ENCODE results near the gene PAGR1. TPM values are rescaled to one million over a fixed set of nuclear protein-coding genes. Genes with fewer than 3 reads are reported as not detected.

The PAGR1 gene
- total and polyA plus RNA-seq, 9 of the 15 experiments (the other 6 are each of a cell fraction or from before 2014, with no cell fraction given), result 1.4 to 58.2 (median 16.8) TPM

DNA sequence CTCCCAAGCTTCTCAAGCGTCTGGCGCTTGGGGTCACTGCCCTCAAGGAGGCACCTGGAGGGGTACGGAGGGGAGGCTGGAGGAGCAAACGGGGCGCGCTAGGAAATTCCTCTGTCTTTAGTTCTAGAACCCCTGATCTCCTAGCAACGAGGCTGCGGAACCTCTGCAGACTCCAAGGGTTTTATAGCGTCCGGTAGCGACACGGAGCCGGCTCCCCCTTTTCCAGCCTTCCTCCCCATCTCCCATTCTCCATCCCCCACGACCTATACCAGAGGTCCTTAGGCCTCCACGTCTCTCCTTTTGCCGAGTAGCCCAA lies 47.7 kb downstream of the PAGR1 start (continued):
- TF ChIP-seq ZNF212 (CRISPR knock-in tag; IDR thresholded peaks at IDR 0.05) (no peak), ZNF41 (CRISPR knock-in tag; conservative IDR thresholded peaks at IDR 0.05) (no peak), ZNF146 (CRISPR knock-in tag; IDR thresholded peaks at IDR 0.05; ENCODE audit: unreplicated experiment) (no peak), MBD2 (IDR thresholded peaks at IDR 0.05; ENCODE audit: borderline replicate concordance, low read depth) (no peak), REST (IDR thresholded peaks at IDR 0.05; ENCODE audit: borderline replicate concordance) (peak; percentile 37; the same call in 1 of the 2 replicates), REST (CRISPR knock-in tag; IDR thresholded peaks at IDR 0.05; ENCODE audit: low read depth) (no peak), ZNF239 (CRISPR knock-in tag; IDR thresholded peaks at IDR 0.05) (no peak), KLF6 (CRISPR knock-in tag; IDR thresholded peaks at IDR 0.05; ENCODE audit: borderline replicate concordance) (no peak), MTA2 (IDR thresholded peaks at IDR 0.05; ENCODE audit: low read depth) (no peak), ZNF764 (CRISPR knock-in tag; IDR thresholded peaks at IDR 0.05; ENCODE audit: low read depth) (no peak), ATF1 (CRISPR knock-in tag; IDR thresholded peaks at IDR 0.05) (no peak; the same call in 1 of the 2 replicates), ATF1 (tag; IDR thresholded peaks at IDR 0.05) (peak; percentile 87), PTRF (tag; IDR thresholded peaks at IDR 0.05) (no peak), ZFP30 (CRISPR knock-in tag; IDR thresholded peaks at IDR 0.05; ENCODE audit: borderline replicate concordance) (no peak), FOSL1 (tag; conservative IDR thresholded peaks at IDR 0.05) (no peak), TRIM24 (IDR thresholded peaks at IDR 0.05) (no peak), HBP1 (CRISPR knock-in tag; IDR thresholded peaks at IDR 0.05) (no peak), NCOA6 (IDR thresholded peaks at IDR 0.05) (no peak)
- TF ChIP-seq, protein P1, sequence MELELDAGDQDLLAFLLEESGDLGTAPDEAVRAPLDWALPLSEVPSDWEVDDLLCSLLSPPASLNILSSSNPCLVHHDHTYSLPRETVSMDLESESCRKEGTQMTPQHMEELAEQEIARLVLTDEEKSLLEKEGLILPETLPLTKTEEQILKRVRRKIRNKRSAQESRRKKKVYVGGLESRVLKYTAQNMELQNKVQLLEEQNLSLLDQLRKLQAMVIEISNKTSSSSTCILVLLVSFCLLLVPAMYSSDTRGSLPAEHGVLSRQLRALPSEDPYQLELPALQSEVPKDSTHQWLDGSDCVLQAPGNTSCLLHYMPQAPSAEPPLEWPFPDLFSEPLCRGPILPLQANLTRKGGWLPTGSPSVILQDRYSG (tag; conservative IDR thresholded peaks at IDR 0.05; ENCODE audit: low read depth), result no peak

All from K562 (cell line).